HL-60 (cell line): Measurements from ENCODE around the gene RCAN1.

ENCODE experiments used
- DNase-seq, 2 experiments: peaks; one replicate each; pipeline ENCODE4 v3.0.0-alpha.2; 2010 to 2020; ENCODE audit warnings: low read depth in 1 of 2, low spot score in 1 of 2
- H3K27ac ChIP-seq: fragments of 250-450 bp; sonication (Bioruptor Pico); replicated peaks from 2 replicates; pipeline ENCODE4 v1.5.1; 2020; ENCODE audit warnings: mild to moderate bottlenecking, moderate library complexity
- H3K27me3 ChIP-seq: fragments of 250-450 bp; sonication (Bioruptor Pico); 2 replicates; pipeline ENCODE4 v1.5.1; 2021; ENCODE audit warnings: mild to moderate bottlenecking, moderate library complexity; ENCODE audit not compliant: insufficient read depth, poor library complexity, severe bottlenecking
- H3K4me3 ChIP-seq: replicated peaks from 2 replicates; pipeline ENCODE4 v1.5.1; 2011; ENCODE audit warnings: mild to moderate bottlenecking, control low read depth, low read length; ENCODE audit not compliant: insufficient read depth
- CTCF ChIP-seq: IDR thresholded peaks from one replicate; pipeline ENCODE4 v1.5.1; 2011; ENCODE audit warnings: low read length, control low read depth, inconsistent platforms; ENCODE audit not compliant: insufficient read depth
- GABPA ChIP-seq: IDR thresholded peaks from 2 replicates; pipeline ENCODE4 v1.6.1; 2012; ENCODE audit warnings: low read depth
- POLR2AphosphoS5 ChIP-seq: IDR thresholded peaks from 2 replicates; pipeline ENCODE4 v1.6.1; 2012; ENCODE audit warnings: low read depth
- REST ChIP-seq: IDR thresholded peaks from 2 replicates; pipeline ENCODE4 v1.6.1; 2012; ENCODE audit warnings: low read depth; ENCODE audit not compliant: insufficient replicate concordance
- SPI1 ChIP-seq: IDR thresholded peaks from 2 replicates; pipeline ENCODE4 v1.6.1; 2012; ENCODE audit warnings: low read depth, mild to moderate bottlenecking, borderline replicate concordance

Gene RCAN1

GRCh38 chr21:34647555-34647954 lies 32.6 kb upstream of the RCAN1 start:
- TF ChIP-seq CTCF (no peak), GABPA (no peak)
- no peak for DNase-seq
- Histone ChIP-seq H3K27ac (no peak overlapping the region), H3K27me3 (no peaks in the 10 kb centered on the region), H3K4me3 (no peak overlapping the region)

GRCh38 chr21:34644825-34645224 lies 29.9 kb upstream of the RCAN1 start:
- no peaks in the 10 kb centered on the region for H3K27me3 ChIP-seq
- no peak for TF ChIP-seq CTCF
- no peak for TF ChIP-seq REST
- TF ChIP-seq SPI1: no peak
- TF ChIP-seq POLR2AphosphoS5: no peak

GRCh38 chr21:34642211-34643075 lies 27.5 kb upstream of the RCAN1 start:
- no peak for DNase-seq
- Histone ChIP-seq H3K27ac (no peak overlapping the region), H3K27me3 (no peaks in the 10 kb centered on the region), H3K4me3 (no peak overlapping the region)
- no peak for TF ChIP-seq SPI1
- TF ChIP-seq CTCF: no peak
- TF ChIP-seq REST: no peak
- no peak for TF ChIP-seq GABPA
- TF ChIP-seq POLR2AphosphoS5: no peak

More at GRCh38 chr21:34644825-34645224, 29.9 kb upstream of the RCAN1 start:
- no peak for DNase-seq
- Histone ChIP-seq H3K4me3 (no peak overlapping the region), H3K27ac (no peak overlapping the region)

- no peaks in the 10 kb centered on the region for H3K27me3 ChIP-seq
- TF ChIP-seq POLR2AphosphoS5 (no peak), REST (no peak), GABPA (no peak), SPI1 (no peak), CTCF (no peak)
- H3K27ac ChIP-seq: no peak overlapping the region
- H3K4me3 ChIP-seq: no peak overlapping the region
- DNase-seq: no peak
These were observed 25.9 kb upstream of the RCAN1 start for GRCh38 chr21:34640858-34641257.
